Ectodermal cell (in vitro differentiated cells): Measurements from ENCODE around the gene QSOX1.

Experiments
- H3K27ac ChIP-seq: 2 replicates; pipeline ENCODE4 v1.7.0; 2013; ENCODE audit warnings: mild to moderate bottlenecking, low read depth, low read length; ENCODE audit not compliant: insufficient read depth, poor library complexity, severe bottlenecking
- H3K27me3 ChIP-seq: 2 replicates; pipeline ENCODE4 v1.7.0; 2013; ENCODE audit warnings: mild to moderate bottlenecking, low read length; ENCODE audit not compliant: insufficient read depth, control insufficient read depth, poor library complexity, severe bottlenecking
- H3K36me3 ChIP-seq: one replicate; pipeline ENCODE4 v1.7.0; 2013; ENCODE audit warnings: low read length; ENCODE audit not compliant: control insufficient read depth, insufficient read depth
- H3K4me1 ChIP-seq: one replicate; pipeline ENCODE4 v1.7.0; 2013; ENCODE audit warnings: low read length; ENCODE audit not compliant: control insufficient read depth, insufficient read depth
- H3K4me3 ChIP-seq: 2 replicates; pipeline ENCODE4 v1.7.0; 2013; ENCODE audit warnings: low read depth, low read length, control low read depth; ENCODE audit not compliant: insufficient read depth
- H3K9me3 ChIP-seq: 2 replicates; pipeline ENCODE4 v1.7.0; 2013; ENCODE audit warnings: mild to moderate bottlenecking, low read length, moderate library complexity; ENCODE audit not compliant: control insufficient read depth
- WGBS, 2 experiments: methylation state at CpG; one replicate each; pipeline ENCODE4 v1.1.7; 2013; ENCODE audit warnings: missing lambda C conversion rate in 2 of 2; 5-methylcytosine and 5-hydroxymethylcytosine counted together

QSOX1 gene

GRCh38 chr1:180158149-180159147, 3.8 kb downstream of the QSOX1 start:
- WGBS, 2 experiments, result 93 to 94% methylated on average over 16 of the region's 16 CpGs

GRCh38 chr1:180160357-180160756, 5.7 kb downstream of the QSOX1 start:
- Histone ChIP-seq H3K9me3 (no peaks in the 10 kb centered on the region), H3K27ac (no peak overlapping the region), H3K4me1 (no peaks in the 10 kb centered on the region), H3K36me3 (no peaks in the 10 kb centered on the region), H3K27me3 (peaks cover 12% of the 10 kb centered on the region), H3K4me3 (no peak overlapping the region)
- whole genome bisulfite sequencing, 2 experiments, result 95 to 96% methylated on average over 1 of the region's 1 CpG

More at GRCh38 chr1:180158149-180159147, 3.8 kb downstream of the QSOX1 start:
- H3K27me3 ChIP-seq, result peaks cover 25% of the 10 kb centered on the region
- no peak overlapping the region for H3K4me3 ChIP-seq
- no peaks in the 10 kb centered on the region for H3K9me3 ChIP-seq
- H3K27ac ChIP-seq, result no peak overlapping the region
- H3K4me1 ChIP-seq, result no peaks in the 10 kb centered on the region
- H3K36me3 ChIP-seq, result no peaks in the 10 kb centered on the region

GRCh38 chr1:180163041-180163440, 8.4 kb downstream of the QSOX1 start:
- H3K27me3 ChIP-seq, result no peaks in the 10 kb centered on the region
- 83 to 84% methylated on average over 1 to 2 of the region's 2 CpGs for WGBS, 2 experiments

GRCh38 chr1:180165096-180165495, 10.4 kb downstream of the QSOX1 start:
- no peaks in the 10 kb centered on the region for H3K36me3 ChIP-seq
- H3K4me3 ChIP-seq, result no peak overlapping the region
- no peaks in the 10 kb centered on the region for H3K9me3 ChIP-seq
- H3K27me3 ChIP-seq, result no peaks in the 10 kb centered on the region
- H3K27ac ChIP-seq, result no peak overlapping the region
- peaks cover 26% of the 10 kb centered on the region for H3K4me1 ChIP-seq
- WGBS, 2 experiments, result 91 to 97% methylated on average over 2 of the region's 2 CpGs

More at GRCh38 chr1:180163041-180163440, 8.4 kb downstream of the QSOX1 start:
- H3K4me1 ChIP-seq, result peaks cover 23% of the 10 kb centered on the region
- no peak overlapping the region for H3K4me3 ChIP-seq
- no peaks in the 10 kb centered on the region for H3K36me3 ChIP-seq
- H3K9me3 ChIP-seq, result no peaks in the 10 kb centered on the region
- H3K27ac ChIP-seq, result no peak overlapping the region

GRCh38 chr1:180165509-180166435, 11.1 kb downstream of the QSOX1 start:
- Histone ChIP-seq H3K4me1 (peaks cover 26% of the 10 kb centered on the region), H3K4me3 (no peak overlapping the region), H3K27me3 (no peaks in the 10 kb centered on the region), H3K9me3 (no peaks in the 10 kb centered on the region), H3K27ac (no peak overlapping the region), H3K36me3 (no peaks in the 10 kb centered on the region)
- 92 to 95% methylated on average over 11 to 12 of the region's 12 CpGs for WGBS, 2 experiments

- Histone ChIP-seq H3K27ac (no peak overlapping the region), H3K9me3 (no peaks in the 10 kb centered on the region), H3K4me1 (peaks cover 26% of the 10 kb centered on the region), H3K27me3 (no peaks in the 10 kb centered on the region), H3K4me3 (no peak overlapping the region), H3K36me3 (no peaks in the 10 kb centered on the region)
- WGBS, 2 experiments, result 60 to 67% methylated on average over 5 of the region's 5 CpGs
These were observed 11.7 kb downstream of the QSOX1 start for GRCh38 chr1:180166436-180166800.

GRCh38 chr1:180167021-180167701, 12.5 kb downstream of the QSOX1 start:
- H3K4me1 ChIP-seq, result peaks cover 26% of the 10 kb centered on the region
- whole genome bisulfite sequencing, 2 experiments, result 85 to 88% methylated on average over 8 of the region's 8 CpGs
- no peaks in the 10 kb centered on the region for H3K9me3 ChIP-seq
- H3K27ac ChIP-seq, result no peak overlapping the region
- H3K36me3 ChIP-seq, result no peaks in the 10 kb centered on the region
- H3K27me3 ChIP-seq, result no peaks in the 10 kb centered on the region
- H3K4me3 ChIP-seq, result no peak overlapping the region

GRCh38 chr1:180167721-180168467, 13.2 kb downstream of the QSOX1 start:
- H3K4me3 ChIP-seq, result no peak overlapping the region
- H3K4me1 ChIP-seq, result peaks cover 26% of the 10 kb centered on the region
- no peak overlapping the region for H3K27ac ChIP-seq
- no peaks in the 10 kb centered on the region for H3K36me3 ChIP-seq
- H3K9me3 ChIP-seq, result no peaks in the 10 kb centered on the region
- no peaks in the 10 kb centered on the region for H3K27me3 ChIP-seq
- 72 to 74% methylated on average over 13 of the region's 13 CpGs for WGBS, 2 experiments
